ENCODE results near the gene SYT17.

SYT17 gene

GRCh38 chr16:19299565-19299964 is 131.5 kb downstream of the SYT17 start:
- DNase-seq (ENCODE audit: low read depth in 2 of 2): no peak

- no peak for DNase-seq (ENCODE audit: low read depth in 2 of 2)
Measured at GRCh38 chr16:19301931-19302330, 133.9 kb downstream of the SYT17 start.

DNA sequence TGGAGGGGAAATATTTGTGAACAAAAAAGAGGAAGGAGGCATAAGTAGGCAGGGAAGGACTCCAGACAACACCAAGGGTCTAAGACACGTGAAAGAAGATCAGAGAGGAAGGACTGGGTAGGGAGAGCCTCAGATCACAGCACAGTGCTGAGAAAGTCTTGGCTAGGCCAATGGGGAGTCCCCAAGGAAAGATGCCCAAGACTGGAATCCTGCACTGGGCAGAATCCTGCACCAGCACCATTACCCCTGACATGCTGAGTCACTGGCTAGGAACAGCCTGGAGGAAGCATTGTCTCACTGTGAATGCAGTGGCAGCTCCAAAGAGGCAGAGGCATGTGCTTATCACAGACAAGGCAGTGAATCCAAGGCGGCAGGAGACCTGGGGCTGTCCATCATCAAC is 136.7 kb downstream of the SYT17 start:
- no peak for DNase-seq (ENCODE audit: low read depth in 2 of 2)

DNA sequence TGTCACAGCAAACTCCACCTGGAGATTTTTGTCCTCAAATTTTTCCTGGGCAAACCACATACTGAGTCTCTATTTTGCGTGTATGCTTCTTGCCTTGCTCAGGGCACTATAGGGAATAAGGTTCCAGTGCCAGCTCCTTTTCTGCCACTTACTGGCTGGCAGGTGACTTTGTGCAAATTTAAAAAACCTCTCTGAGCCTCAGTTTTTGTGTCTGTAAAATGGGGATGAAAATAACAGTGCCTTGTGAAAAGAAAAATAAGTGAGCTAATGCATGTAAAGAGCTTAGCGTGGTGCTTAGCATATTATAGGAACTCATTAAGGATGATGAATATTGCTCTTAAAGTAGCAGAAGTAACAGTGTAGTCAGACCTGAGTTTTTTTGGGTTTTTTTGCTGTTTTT is 137.4 kb downstream of the SYT17 start:
- DNase-seq (ENCODE audit: low read depth in 2 of 2): no peak

GRCh38 chr16:19307587-19308241 is 139.7 kb downstream of the SYT17 start:
- DNase-seq (ENCODE audit: low read depth in 2 of 2): no peak

GRCh38 chr16:19308392-19308791 is 140.4 kb downstream of the SYT17 start:
- no peak for DNase-seq (ENCODE audit: low read depth in 2 of 2)

DNA sequence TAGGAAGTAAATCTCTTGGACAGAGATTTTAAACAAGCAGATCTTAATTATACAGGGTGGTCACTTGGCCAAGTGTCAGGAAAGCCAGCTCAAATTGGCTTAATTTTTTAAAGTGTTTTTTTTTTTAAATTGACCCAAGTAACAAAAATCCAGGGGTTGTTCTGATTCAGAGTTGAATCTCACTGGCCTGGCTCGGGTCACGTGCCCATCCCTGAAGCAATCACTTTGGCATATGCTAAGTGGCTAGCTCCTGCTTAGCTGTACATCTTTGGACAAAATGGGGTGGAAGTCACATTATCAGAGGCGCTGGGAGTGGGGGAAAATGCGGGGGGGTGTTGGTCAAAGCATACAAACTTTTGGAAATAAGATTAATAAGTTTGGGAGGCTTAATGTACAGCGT is 141.1 kb downstream of the SYT17 start:
- DNase-seq (ENCODE audit: low read depth in 2 of 2): no peak

DNA sequence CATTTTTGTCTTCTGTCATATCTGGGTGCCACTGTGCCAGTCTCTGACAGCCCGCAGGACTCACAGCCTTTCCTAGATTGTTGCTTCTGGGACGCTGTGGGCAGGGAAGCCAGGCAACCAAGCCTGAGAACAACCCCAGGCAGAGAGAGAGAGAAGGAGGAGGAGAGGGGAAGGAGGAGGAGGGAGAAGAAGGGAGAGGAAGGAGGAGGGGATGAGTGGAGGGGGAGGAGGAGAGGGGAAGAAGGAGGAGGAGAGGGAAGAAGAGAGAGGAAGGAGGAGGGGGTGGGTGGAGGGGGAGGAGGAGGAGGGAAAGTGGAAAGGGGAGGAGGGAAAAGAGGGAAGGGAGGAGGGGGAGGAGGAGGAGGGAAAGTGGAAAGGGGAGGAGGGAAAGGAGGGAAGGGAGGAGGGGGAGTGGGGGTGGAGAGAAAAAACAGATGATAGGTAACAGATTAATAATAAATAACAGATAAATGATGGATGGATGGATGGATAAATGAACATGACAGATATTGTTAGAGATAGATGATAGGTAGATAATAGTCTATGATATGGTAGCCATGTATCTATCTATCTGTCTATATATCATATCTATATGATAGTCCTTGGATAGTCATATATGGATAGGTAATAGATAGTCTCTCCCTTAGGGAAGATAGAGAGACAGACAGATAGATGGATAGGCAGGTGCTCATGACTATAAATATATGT is 146.8 kb downstream of the SYT17 start:
- no peak for DNase-seq (ENCODE audit: low read depth in 2 of 2)

DNA sequence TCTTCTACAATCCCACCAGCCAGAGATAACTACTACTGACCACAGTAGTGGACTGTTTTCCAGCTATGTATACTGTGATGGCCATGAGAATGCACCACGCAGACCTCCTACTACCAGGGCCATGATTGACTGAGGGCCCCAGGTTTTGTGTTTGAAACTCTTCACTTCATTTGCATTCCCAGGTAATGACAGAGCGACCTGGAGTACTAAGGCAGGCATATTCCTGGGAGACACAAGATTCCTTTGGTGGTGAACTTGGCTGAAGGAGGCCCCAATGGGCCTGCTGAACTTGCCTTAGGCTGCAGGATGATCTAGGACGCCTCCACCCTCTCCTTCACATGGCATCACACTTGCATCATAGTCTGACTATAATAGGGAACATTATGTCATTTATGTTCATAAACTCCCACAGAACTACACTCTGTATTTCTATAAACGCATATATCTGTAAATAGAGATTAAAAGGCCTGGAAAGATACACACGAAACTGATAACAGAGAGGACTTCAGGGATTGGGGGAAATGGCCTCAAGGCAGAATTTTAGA is 147.9 kb downstream of the SYT17 start:
- no peak for DNase-seq (ENCODE audit: low read depth in 2 of 2)

DNA sequence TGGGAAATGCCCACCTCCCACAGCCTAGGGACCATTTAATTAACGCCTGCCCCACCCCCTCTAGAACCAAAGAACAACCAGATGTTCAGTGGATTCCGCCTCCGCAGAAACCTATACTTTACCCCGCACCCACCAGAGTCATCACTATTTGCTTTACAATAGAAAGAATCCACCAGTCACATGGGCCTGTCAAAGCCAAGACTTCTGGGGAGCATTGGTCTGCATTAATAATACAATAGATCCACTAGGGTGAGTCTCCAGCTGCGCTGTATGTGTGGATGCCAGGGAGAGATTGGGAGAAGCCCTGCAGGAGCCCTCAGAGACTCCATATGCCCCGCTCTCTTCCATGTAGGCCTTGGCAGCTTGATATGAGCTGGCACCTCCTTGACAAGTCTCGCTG is 148.8 kb downstream of the SYT17 start:
- no peak for DNase-seq (ENCODE audit: low read depth in 2 of 2)

Measured in fibroblast of skin of left biceps (primary cell).